Measurements from ENCODE around the gene MAD2L1BP.
"Not testable (repeated sequence)": the region's sequence is repeated elsewhere in the genome, so short reads cannot be mapped to it uniquely, and the experiment has no call there.

Gene MAD2L1BP

GRCh38 chr6:43635387-43636307 is at the start of gene MAD2L1BP:
TSS of gene MAD2L1BP (plus strand) at chr6:43635840. CDS start at chr6:43635876, 36 bp downstream.
- DNase-seq: peak; percentile 77

- no peak for DNase-seq
These were observed 47.4 kb upstream of the MAD2L1BP start for GRCh38 chr6:43588194-43588593.

- not testable (repeated sequence) for DNase-seq
These were observed 46.1 kb upstream of the MAD2L1BP start for GRCh38 chr6:43589564-43589963.

GRCh38 chr6:43593938-43594337 is 41.7 kb upstream of the MAD2L1BP start:
- no peak for DNase-seq

- DNase-seq: no peak
These were observed 35.0 kb upstream of the MAD2L1BP start for GRCh38 chr6:43600595-43600994.

GRCh38 chr6:43604174-43604573 is 31.5 kb upstream of the MAD2L1BP start:
- DNase-seq: no peak

GRCh38 chr6:43606019-43606418 is 29.6 kb upstream of the MAD2L1BP start:
- no peak for DNase-seq

GRCh38 chr6:43608310-43608763 is 27.3 kb upstream of the MAD2L1BP start:
- no peak for DNase-seq

- no peak for DNase-seq
These were observed 26.8 kb upstream of the MAD2L1BP start for GRCh38 chr6:43608807-43609206.

- no peak for DNase-seq
These were observed 26.2 kb upstream of the MAD2L1BP start for GRCh38 chr6:43609402-43609801.

- DNase-seq: no peak
These were observed 25.2 kb upstream of the MAD2L1BP start for GRCh38 chr6:43610431-43610830.

- DNase-seq: no peak
These were observed 21.8 kb upstream of the MAD2L1BP start for GRCh38 chr6:43613721-43614395.

GRCh38 chr6:43614396-43614730 is 21.3 kb upstream of the MAD2L1BP start:
- DNase-seq: no peak

- no peak for DNase-seq
These were observed 18.7 kb upstream of the MAD2L1BP start for GRCh38 chr6:43616725-43617472.

- no peak for DNase-seq
These were observed 14.4 kb upstream of the MAD2L1BP start for GRCh38 chr6:43621078-43621835.

- DNase-seq: no peak
These were observed 13.8 kb upstream of the MAD2L1BP start for GRCh38 chr6:43621836-43622180.

- no peak for DNase-seq
These were observed 13.1 kb upstream of the MAD2L1BP start for GRCh38 chr6:43622541-43622940.

GRCh38 chr6:43623880-43624785 is 11.5 kb upstream of the MAD2L1BP start:
- DNase-seq: no peak

GRCh38 chr6:43624786-43625288 is 10.8 kb upstream of the MAD2L1BP start:
- DNase-seq: no peak

- no peak for DNase-seq
These were observed 10.1 kb upstream of the MAD2L1BP start for GRCh38 chr6:43625393-43625992.

Data from CD4-positive, alpha-beta T cell treated with Interleukin-15 for 1 hour (primary cell).